ENCODE data around the gene TMEM79.

The TMEM79 gene

DNA sequence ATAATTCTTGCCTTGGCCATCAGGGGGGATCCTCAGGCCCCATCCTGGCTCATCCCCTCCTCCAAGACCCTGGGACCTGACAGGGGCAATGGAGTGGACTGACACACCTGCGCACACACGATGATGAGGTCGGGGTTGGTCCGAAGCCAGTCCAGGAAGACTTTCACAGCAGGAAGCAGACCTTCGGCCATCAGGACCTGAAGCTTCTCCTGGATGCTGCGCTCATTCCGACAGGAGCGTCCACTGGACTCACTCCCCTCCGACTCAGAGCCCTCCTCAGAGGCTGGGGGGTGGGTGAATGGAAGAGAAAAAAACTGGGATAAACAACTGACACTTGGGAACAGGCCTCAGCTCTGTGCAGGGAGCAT lies 20.9 kb upstream of the TMEM79 start:
- no peak for DNase-seq (ENCODE audit: low read depth in 2 of 2)

DNA sequence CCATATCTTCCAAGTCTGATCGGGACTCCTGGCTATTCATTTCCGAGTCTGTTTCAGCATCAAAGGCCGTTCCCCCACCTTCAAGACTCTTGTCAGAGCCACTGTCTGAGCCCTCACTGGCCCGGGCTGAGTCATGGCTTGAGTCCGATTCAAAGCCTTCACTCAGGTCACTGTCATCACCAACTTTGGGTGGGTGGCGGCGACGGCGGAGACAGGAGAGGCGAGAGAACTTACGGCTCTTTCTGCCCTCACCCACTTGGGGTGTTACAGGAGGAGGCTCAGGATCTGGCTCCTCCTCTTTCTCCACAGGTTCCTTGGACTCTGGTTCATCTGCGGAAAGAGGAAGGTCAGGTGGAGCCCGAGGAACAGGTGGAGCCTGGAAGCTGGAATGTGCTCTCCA lies 18.1 kb upstream of the TMEM79 start:
- DNase-seq (ENCODE audit: low read depth in 2 of 2): no peak

DNA sequence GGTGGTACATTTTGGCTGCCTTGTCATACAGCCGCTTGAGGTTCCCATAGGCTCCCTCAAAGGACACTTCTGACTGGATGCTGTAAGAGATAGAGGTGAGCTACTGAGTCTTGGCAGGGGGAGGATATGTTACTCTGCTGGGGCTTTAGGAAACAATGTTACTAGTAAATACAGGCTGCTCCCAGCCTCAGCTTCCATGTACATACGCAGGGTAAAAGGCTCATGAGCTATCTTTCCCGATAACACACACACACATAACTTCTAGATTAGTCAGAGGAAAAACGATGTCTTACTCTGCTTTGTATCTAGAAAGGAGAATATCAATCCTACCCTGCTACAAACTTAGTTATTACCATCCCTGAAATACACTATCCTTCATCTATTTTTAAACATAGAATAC lies 15.8 kb upstream of the TMEM79 start:
- DNase-seq (ENCODE audit: low read depth in 2 of 2): no peak

DNA sequence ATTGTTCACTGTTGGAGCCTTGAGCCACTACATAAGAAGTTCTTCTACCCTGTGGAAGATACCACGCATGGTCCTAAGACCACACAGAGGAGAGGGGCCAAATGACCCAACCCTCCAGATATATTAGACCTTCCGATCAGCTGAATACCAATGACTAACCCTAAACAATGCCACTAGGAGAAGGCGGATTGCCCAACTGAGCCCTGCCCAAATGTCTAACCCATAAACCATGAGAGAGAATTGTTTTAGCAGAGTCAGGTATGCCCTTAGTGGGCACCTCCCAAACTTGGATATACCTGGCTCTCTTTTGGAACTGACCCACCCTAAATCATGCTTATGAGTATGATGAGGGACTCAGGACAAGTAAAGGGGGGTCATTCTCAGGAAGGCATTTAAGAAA lies 13.8 kb upstream of the TMEM79 start:
- DNase-seq (ENCODE audit: low read depth in 2 of 2): no peak

DNA sequence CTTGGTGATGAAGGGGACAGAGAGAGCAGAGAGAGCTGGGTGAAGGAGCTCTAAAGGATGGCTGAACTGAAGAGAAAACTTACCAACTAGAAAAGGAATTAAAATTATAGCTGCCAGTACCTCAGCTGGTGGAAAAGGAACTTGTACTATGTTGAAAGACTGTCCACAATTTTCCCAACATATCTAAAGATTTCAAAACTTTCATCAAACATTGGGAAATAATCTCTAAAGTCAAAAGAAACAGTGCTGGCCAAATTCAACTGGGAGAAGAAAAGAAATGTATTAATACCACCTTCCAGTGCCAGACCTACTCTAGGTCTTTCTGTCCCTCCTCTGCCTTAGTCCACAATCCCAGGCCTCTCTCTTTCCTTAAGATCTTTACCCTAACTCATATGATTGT lies 7.6 kb upstream of the TMEM79 start:
- DNase-seq (ENCODE audit: low read depth in 2 of 2): no peak

DNA sequence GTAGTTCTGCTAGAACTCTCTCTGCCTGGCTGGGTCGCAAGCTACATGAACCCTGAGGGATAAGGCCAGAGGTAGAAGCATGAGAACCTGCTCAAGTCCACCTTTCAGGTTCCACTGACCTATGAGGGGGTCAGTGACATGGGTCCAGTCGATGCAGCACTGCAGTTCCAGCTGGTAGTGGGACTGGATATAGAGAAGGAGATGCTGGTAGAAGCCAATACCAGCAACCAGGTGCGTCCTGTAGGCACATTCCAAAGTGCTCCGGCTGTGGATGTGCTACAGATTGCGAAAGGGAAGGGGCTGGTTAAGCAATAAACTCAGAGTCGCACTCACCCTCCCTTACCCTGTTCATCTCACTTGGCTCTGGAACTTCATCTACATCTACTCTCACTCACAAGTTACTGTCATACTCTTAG lies 7.2 kb upstream of the TMEM79 start:
- no peak for DNase-seq (ENCODE audit: low read depth in 2 of 2)

DNA sequence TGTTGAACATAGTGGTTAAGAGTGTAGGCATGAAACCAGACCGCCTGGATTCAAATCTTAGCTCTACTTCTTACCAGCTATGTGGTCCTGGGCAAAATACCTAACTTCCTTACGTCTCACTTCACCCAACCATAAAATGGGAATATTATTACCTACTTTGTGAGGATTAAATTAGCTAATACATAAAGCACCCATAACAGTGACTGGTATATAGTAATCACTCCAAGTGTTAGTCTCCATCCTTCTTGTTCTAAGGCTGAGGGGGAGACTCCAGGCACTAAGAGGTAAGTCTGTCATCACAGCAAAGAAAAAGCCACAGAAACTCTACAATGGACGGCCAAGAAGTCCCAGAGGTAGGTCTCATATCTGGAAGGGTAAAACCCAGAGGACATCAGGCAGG lies 4.3 kb upstream of the TMEM79 start:
- no peak for DNase-seq (ENCODE audit: low read depth in 2 of 2)

DNA sequence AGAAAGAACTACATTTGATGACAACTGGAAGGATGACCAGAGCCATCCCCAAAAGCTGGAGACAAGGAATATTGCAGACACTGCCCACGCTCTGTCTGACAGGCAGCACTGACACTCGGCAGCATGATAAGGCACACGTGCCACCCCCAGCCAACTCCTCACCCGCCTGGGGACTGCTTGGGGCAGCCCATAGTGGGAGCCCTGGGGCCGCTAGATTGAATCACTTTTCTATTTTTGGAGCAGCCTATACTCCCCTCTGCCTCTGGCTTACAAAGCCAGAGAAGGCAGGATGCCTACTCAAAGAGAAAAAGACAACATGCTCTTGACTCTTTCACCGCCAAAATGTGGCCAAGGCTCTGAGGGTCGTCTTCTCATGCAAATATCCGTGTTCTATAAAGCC lies 2.8 kb upstream of the TMEM79 start:
- DNase-seq (ENCODE audit: low read depth in 2 of 2): peak; percentile 37 to 47

DNA sequence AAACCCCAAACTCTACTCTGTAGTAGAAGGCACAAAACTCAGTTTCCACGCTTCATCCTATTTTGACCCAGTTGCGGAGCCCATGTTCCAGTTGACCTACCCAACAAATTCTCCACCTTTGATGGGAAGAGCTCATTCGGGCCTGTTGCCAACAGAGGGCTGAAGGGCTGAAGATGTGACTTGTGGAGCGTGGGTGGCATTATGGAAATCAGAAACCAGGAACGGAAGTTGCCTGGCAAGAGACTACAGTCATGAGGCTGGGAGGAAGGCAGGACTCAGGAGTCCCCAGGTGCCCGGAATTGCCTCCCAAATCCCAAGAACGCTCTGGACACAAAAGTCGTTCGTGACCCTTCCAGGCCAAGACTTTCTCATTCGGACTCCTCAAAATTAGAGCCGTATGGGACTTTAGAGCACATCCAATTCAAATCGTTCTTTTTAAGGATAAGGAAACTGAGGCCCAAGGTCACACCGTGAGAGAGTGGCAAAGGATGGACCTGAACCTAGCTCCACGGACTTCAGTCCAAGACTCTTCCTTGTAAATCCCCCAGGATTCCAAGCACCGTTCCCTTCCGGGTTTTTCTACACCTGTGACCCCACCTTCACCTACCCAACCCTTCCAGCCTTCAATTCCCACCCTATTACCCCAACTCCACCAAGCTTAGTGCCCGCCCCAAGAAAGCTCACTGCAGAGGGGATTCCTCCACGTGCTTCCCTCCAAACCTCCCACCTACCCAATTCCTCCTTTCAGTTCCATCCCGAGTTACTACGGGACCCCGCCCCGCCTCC lies 2.2 kb upstream of the TMEM79 start:
- peak in 1 of 2 donors; percentile 5 for DNase-seq (ENCODE audit: low read depth in 2 of 2)

GRCh38 chr1:156282479-156283222 lies 1.5 kb upstream of the TMEM79 start, which contains the start of gene SMG5:
TSS of gene SMG5 (minus strand) at chr1:156282825. CDS start at chr1:156282680, 145 bp downstream.
- peak; percentile 89 to 93 for DNase-seq (ENCODE audit: low read depth in 2 of 2)

DNA sequence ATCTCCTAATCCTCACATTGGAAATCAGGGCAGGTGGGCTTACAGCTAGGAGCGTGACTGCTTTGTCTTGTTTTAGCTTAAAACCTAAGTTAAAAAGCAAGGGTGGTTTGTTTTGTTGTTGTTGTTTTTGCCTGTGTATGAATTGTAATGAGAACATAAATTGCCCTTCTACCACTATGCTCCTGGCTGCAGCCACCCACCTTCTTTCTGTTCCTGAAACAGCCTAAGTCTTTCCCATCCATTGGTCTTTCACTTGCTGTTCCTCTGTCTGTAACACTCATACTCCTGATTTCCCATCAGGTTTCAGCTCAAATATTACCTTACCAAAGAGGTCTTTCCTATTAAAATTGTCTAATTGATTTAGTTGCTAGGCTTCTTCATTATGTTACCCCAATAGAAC lies 604 bp upstream of the TMEM79 start:
- DNase-seq (ENCODE audit: low read depth in 2 of 2): no peak

- DNase-seq (ENCODE audit: low read depth in 2 of 2): no peak
Observed at GRCh38 chr1:156284757-156285156, 632 bp downstream of the TMEM79 start.

DNA sequence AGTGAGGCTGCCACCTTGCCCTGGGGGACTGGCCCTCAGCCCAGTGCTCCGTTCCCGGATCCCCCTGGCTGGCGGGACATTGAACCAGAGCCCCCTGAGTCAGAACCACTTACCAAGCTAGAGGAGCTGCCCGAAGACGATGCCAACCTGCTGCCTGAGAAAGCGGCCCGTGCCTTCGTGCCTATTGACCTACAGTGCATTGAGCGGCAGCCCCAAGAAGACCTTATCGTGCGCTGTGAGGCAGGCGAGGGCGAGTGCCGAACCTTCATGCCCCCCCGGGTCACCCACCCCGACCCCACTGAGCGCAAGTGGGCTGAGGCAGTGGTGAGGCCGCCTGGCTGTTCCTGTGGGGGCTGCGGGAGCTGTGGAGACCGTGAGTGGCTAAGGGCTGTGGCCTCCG lies 1.3 kb downstream of the TMEM79 start:
- DNase-seq (ENCODE audit: low read depth in 2 of 2): no peak

GRCh38 chr1:156286061-156286460 lies 1.9 kb downstream of the TMEM79 start:
- no peak for DNase-seq (ENCODE audit: low read depth in 2 of 2)

DNA sequence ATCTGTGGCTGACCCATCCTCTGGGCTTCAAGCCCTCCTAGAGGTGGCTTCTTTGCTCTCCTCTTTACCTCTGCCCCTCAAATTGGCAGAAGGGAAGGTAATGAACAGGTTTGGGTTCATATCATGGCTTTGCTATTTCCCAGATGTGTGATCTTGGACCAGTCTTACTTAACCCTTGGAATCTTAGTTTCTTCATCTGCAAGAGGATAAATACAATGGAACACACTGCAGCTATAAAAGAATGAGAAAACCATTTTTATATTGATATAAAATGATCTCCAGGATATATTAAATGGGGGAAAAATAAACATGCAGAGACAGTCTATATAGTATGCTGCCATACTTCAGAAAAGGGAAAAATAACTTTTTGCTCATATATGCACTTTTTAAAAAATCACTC lies 5.7 kb downstream of the TMEM79 start:
- DNase-seq (ENCODE audit: low read depth in 2 of 2): no peak

DNA sequence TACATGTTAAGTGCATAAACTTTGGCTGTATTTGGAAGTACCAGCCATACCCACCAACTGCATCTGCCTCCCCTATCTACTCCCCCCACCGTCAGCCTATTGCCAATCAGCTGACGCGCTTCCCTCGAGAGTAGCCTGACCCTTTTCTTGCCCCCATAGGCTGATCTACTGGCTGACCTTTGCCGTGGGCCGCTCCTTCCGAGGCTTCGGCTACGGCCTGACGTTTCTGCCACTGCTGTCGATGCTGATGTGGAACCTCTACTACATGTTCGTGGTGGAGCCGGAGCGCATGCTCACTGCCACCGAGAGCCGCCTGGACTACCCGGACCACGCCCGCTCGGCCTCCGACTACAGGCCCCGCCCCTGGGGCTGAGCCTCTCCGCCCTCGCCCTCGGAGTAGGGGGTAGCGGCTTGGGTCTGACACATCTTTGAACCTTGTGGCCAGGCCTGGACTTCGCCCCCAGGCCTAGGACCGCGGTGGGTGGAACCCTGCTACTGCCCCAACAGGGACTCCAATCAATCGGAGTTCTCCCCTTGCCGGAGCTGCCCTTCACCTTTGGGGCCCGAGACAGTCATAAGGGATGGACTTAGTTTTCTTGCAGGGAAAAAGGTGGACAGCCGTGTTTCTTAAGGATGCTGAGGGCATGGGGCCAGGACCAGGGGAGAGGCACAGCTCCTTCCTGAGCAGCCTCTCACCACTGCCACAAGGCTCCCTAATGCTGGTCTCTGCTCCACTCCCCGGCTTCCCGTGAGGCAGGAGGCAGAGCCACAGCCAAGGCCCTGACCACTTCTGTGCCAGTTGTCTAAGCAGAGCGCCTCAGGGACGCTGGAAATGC lies 7.3 kb downstream of the TMEM79 start:
- DNase-seq (ENCODE audit: low read depth in 2 of 2): peak in 1 of 2 donors; percentile 23

- DNase-seq (ENCODE audit: low read depth in 2 of 2): no peak
Observed at GRCh38 chr1:156293098-156293434, 8.9 kb downstream of the TMEM79 start.

DNA sequence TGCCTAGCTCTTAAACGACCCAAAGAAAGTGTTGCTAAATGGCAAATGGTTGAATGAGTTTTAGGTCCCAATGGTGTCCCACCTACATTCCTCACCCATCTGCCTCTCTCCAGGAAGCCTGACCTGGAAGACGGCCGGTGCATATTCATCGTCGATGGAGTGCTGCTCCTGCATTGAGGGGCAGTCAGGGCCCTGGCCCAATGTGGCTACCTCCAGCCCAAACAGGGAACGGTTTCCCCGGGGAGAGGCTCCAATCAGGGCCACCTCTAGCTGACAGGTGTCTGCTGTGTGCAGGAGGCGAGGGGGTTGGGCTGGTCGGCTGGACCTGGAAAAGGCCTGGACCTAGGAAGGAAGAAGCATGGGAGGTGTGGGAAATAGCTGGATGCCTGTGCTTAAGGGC lies 9.8 kb downstream of the TMEM79 start:
- DNase-seq (ENCODE audit: low read depth in 2 of 2): no peak

- peak; percentile 26 to 34 for DNase-seq (ENCODE audit: low read depth in 2 of 2)
Observed at GRCh38 chr1:156295391-156295947, 11.3 kb downstream of the TMEM79 start, which contains the start of gene GLMP. TSS of gene GLMP (minus strand) at chr1:156295679. CDS start at chr1:156295645, 34 bp downstream.

GRCh38 chr1:156298852-156299357 lies 14.8 kb downstream of the TMEM79 start, which contains the start of gene VHLL:
TSS of gene VHLL (minus strand) at chr1:156299307. CDS start at chr1:156299189, 118 bp downstream.
- no peak for DNase-seq (ENCODE audit: low read depth in 2 of 2)

GRCh38 chr1:156303241-156303640 lies 19.1 kb downstream of the TMEM79 start:
- no peak for DNase-seq (ENCODE audit: low read depth in 2 of 2)

DNA sequence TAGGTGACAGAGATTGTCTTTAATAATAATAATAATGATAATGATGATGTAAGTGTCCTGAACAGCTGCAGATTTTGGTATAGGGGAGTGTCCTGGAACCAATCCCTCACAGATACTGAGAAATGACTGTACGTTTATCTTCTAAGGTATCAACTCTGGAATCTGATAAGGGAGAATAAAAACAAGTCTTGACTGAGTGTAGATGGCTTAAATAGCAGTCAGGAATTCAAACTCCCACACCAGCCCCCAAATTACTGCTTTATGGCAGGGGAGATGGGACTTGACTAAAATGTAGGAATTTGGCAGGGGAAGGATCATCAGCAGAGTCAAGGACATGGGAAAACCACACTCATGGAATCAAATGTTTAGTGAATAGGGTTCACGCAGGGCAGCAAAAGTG lies 21.1 kb downstream of the TMEM79 start:
- DNase-seq (ENCODE audit: low read depth in 2 of 2): no peak

Measured in stimulated activated CD8-positive, alpha-beta memory T cell treated with anti-CD3 and anti-CD28 coated beads, Interleukin-2, amount 100 ng/mL, for 48 hours (primary cell).